Measurements from ENCODE around the gene ANKRD65.
"Not testable (repeated sequence)": the region's sequence is repeated elsewhere in the genome, so short reads cannot be mapped to it uniquely, and the experiment has no call there.

The ANKRD65 gene

GRCh38 chr1:1373815-1374588 is 47.1 kb downstream of the ANKRD65 start:
- FAIRE-seq (no peak), DNase-seq (ENCODE audit: insufficient read length, low spot score) (no peak)

GRCh38 chr1:1373051-1373814 is 47.8 kb downstream of the ANKRD65 start:
- FAIRE-seq (no peak), DNase-seq (ENCODE audit: insufficient read length, low spot score) (no peak)

DNA sequence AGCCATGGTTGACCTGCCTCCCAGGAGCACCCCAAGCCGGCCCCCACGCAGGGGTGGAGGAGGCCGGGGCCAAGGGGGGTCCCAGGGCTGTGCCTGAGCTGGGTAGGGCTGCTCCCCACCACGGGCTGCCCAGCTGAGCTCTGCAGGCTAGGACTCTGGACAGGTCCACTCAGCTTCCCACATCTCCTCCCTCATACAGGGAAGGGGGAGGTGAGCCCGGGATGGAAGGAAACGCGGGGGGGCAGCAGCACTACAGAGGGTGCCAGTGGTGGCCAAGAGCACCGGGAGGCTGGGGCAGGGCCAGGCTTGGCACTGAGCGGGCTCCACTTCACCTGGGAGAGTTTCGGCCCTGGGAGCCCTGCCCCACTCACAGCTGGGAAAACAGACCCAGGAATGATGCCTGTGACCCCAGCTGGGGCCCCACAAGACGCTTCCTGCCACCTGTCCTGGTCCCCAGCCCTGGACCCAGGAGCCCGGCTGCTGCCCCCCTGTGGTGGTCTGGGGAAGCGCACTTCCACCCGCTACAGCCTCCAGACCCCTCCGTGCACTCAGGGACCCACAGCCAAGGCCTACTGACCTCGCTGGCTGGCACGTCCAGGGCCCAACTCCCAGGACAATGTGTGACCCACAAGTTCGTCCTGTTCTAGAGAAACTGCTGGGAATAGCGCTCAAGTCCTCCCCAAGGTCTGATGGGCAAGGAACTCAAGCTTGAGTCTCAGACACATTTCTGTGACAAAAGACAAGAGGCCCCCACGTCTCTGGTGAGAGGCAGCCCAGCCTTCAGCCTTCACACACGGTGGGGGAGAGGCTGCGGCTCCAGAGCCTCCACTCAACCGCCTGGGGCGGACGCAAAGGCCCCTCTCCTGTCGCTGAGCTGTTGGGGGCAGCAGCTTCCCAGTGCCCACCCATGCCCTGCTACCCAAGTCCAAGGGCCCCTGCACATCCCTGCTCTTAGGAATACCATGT is 49.0 kb downstream of the ANKRD65 start:
- DNase-seq (ENCODE audit: insufficient read length, low spot score), result peak; percentile 84

GRCh38 chr1:1371364-1371745 is 49.7 kb downstream of the ANKRD65 start:
- DNase-seq (ENCODE audit: insufficient read length, low spot score) (no peak), FAIRE-seq (no peak)

More for the DNA sequence above, 49.0 kb downstream of the ANKRD65 start:
- FAIRE-seq, result peak; percentile 76

- no peak for DNase-seq (ENCODE audit: insufficient read length, low spot score)
- FAIRE-seq, result no peak
Observed at GRCh38 chr1:1370771-1371300, 50.2 kb downstream of the ANKRD65 start.

DNA sequence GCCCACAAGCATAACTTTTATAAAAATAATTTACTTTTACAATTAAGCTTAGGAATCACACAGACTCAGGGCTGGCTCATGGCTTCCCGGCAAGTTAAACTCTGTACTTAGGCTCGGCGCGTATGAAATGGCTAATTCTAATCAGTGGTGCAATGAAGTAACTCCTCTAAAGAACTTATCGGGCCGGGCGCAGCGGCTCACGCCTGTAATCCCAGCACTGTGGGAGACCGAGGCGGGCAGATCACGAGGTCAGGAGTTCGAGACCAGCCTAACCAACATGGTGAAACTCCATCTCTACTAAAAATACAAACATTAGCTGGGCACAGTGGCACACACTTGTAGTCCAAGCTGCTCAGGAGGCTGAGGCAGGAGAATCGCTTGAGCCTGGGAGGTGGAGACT is 51.0 kb downstream of the ANKRD65 start:
- not testable (repeated sequence) for FAIRE-seq; DNase-seq (ENCODE audit: insufficient read length, low spot score)

Measured in GM19239 (cell line).